H9 (cell line): ENCODE data around the gene YBX1. TPM values are rescaled to one million over a fixed set of nuclear protein-coding genes. Genes with fewer than 3 reads are reported as not detected.

Experiments used
- DNase-seq: peaks from one replicate; pipeline ENCODE4 v3.0.0-alpha.2; 2017
- H2AFZ ChIP-seq: one replicate; pipeline ENCODE4 v1.6.1; 2013; ENCODE audit warnings: mild to moderate bottlenecking, low read length, control low read depth, moderate library complexity
- H2AK5ac ChIP-seq: 2 replicates; pipeline ENCODE4 v1.6.1; 2013; ENCODE audit warnings: low read length, control low read depth, mixed read lengths; ENCODE audit not compliant: insufficient read length
- H2BK120ac ChIP-seq: one replicate; pipeline ENCODE4 v1.6.1; 2013; ENCODE audit warnings: low read depth, mild to moderate bottlenecking, low read length, control low read depth, inconsistent platforms; ENCODE audit not compliant: poor library complexity, severe bottlenecking
- H2BK12ac ChIP-seq: 2 replicates; pipeline ENCODE4 v1.6.1; 2013; ENCODE audit warnings: low read length, control low read depth, mixed read lengths, low read depth; ENCODE audit not compliant: insufficient read length
- H2BK15ac ChIP-seq: 2 replicates; pipeline ENCODE4 v1.6.1; 2013; ENCODE audit warnings: low read depth, low read length, control low read depth
- H2BK20ac ChIP-seq: one replicate; pipeline ENCODE4 v1.6.1; 2013; ENCODE audit warnings: low read depth, mild to moderate bottlenecking, low read length, control low read depth, inconsistent platforms; ENCODE audit not compliant: poor library complexity, severe bottlenecking
- H2BK5ac ChIP-seq: 2 replicates; pipeline ENCODE4 v1.6.1; 2013; ENCODE audit warnings: low read length, control low read depth, mixed read lengths; ENCODE audit not compliant: insufficient read length
- H3K14ac ChIP-seq: 2 replicates; pipeline ENCODE4 v1.6.1; 2013; ENCODE audit warnings: low read length, control low read depth; ENCODE audit not compliant: insufficient read depth
- H3K18ac ChIP-seq: 2 replicates; pipeline ENCODE4 v1.6.1; 2013; ENCODE audit warnings: low read depth, mild to moderate bottlenecking, mixed read lengths, low read length, control low read depth; ENCODE audit not compliant: insufficient read length
- H3K23ac ChIP-seq: 2 replicates; pipeline ENCODE4 v1.6.1; 2013; ENCODE audit warnings: low read length, control low read depth, mixed read lengths, low read depth; ENCODE audit not compliant: insufficient read length
- H3K23me2 ChIP-seq: 2 replicates; pipeline ENCODE4 v1.6.1; 2013; ENCODE audit warnings: low read depth, mild to moderate bottlenecking, mixed read lengths, low read length, control low read depth; ENCODE audit not compliant: insufficient read length, poor library complexity, severe bottlenecking
- H3K27ac ChIP-seq: 2 replicates; pipeline ENCODE4 v1.5.1; 2013; ENCODE audit warnings: low read length, control low read depth, mixed read lengths, low read depth; ENCODE audit not compliant: insufficient read length
- H3K27me3 ChIP-seq: 2 replicates; pipeline ENCODE4 v1.6.1; 2013; ENCODE audit warnings: low read length, control low read depth, inconsistent platforms; ENCODE audit not compliant: insufficient read depth
- H3K4ac ChIP-seq: 2 replicates; pipeline ENCODE4 v1.6.1; 2013; ENCODE audit warnings: low read depth, mild to moderate bottlenecking, control low read depth, inconsistent platforms, low read length, moderate library complexity
- H3K4me1 ChIP-seq: 2 replicates; pipeline ENCODE4 v1.6.1; 2013; ENCODE audit warnings: low read length, control low read depth, inconsistent platforms; ENCODE audit not compliant: insufficient read depth
- H3K4me2 ChIP-seq: 2 replicates; pipeline ENCODE4 v1.6.1; 2013; ENCODE audit warnings: low read length, control low read depth, mixed read lengths; ENCODE audit not compliant: insufficient read length, insufficient read depth
- H3K56ac ChIP-seq: 2 replicates; pipeline ENCODE4 v1.6.1; 2013; ENCODE audit warnings: low read depth, mild to moderate bottlenecking, mixed read lengths, low read length, control low read depth; ENCODE audit not compliant: insufficient read length
- H3K79me1 ChIP-seq: 2 replicates; pipeline ENCODE4 v1.6.1; 2013; ENCODE audit warnings: low read depth, mild to moderate bottlenecking, moderate library complexity, low read length, control low read depth, inconsistent platforms; ENCODE audit not compliant: insufficient read depth, poor library complexity, severe bottlenecking
- H3K79me2 ChIP-seq: 2 replicates; pipeline ENCODE4 v1.6.1; 2013; ENCODE audit warnings: low read length, control low read depth, inconsistent platforms; ENCODE audit not compliant: insufficient read depth
- H3K9ac ChIP-seq: 2 replicates; pipeline ENCODE4 v1.6.1; 2013; ENCODE audit warnings: low read length, control low read depth, mixed read lengths; ENCODE audit not compliant: insufficient read length; ENCODE audit errors: extremely low read depth
- H3K9me3 ChIP-seq: one replicate; pipeline ENCODE4 v1.6.1; 2013; ENCODE audit warnings: low read depth, low read length, inconsistent platforms; ENCODE audit not compliant: control insufficient read depth
- H3T11ph ChIP-seq: one replicate; pipeline ENCODE4 v1.6.1; 2013; ENCODE audit warnings: mild to moderate bottlenecking, low read length, control low read depth, inconsistent platforms
- H4K20me1 ChIP-seq: one replicate; pipeline ENCODE4 v1.6.1; 2013; ENCODE audit not compliant: control insufficient read depth, insufficient read length, insufficient read depth
- H4K5ac ChIP-seq: 2 replicates; pipeline ENCODE4 v1.6.1; 2013; ENCODE audit warnings: low read depth, mild to moderate bottlenecking, mixed read lengths, low read length, control low read depth; ENCODE audit not compliant: insufficient read length
- H4K8ac ChIP-seq: replicated peaks from 2 replicates; pipeline ENCODE4 v1.6.1; 2013; ENCODE audit warnings: low read length, control low read depth, mixed read lengths, low read depth; ENCODE audit not compliant: insufficient read length
- H4K91ac ChIP-seq: 2 replicates; pipeline ENCODE4 v1.6.1; 2013; ENCODE audit warnings: low read depth, mild to moderate bottlenecking, moderate library complexity, mixed read lengths, low read length, control low read depth; ENCODE audit not compliant: insufficient read length
- H3K27ac Mint-ChIP-seq, 3 experiments: 2 replicates in 2 of 3; 3 replicates in 1 of 3; pipeline ENCODE4 v1.8.0; 2020 to 2021; ENCODE audit warnings: mixed read lengths in 3 of 3, mild to moderate bottlenecking in 1 of 3, moderate library complexity in 1 of 3
- H3K27me3 Mint-ChIP-seq: 2 replicates; pipeline ENCODE4 v1.8.0; 2021; ENCODE audit warnings: low read depth, mild to moderate bottlenecking, moderate library complexity, mixed read lengths
- H3K36me3 Mint-ChIP-seq, 3 experiments: 2 replicates in 2 of 3; 3 replicates in 1 of 3; pipeline ENCODE4 v1.8.0; 2020 to 2021; ENCODE audit warnings: low read depth in 3 of 3, mixed read lengths in 3 of 3; ENCODE audit not compliant: insufficient read depth in 1 of 3
- H3K4me1 Mint-ChIP-seq, 2 experiments: 2 replicates each; pipeline ENCODE4 v1.8.0; 2020; ENCODE audit warnings: mixed read lengths in 2 of 2
- H3K4me3 Mint-ChIP-seq, 2 experiments: 2 replicates in 1 of 2; 3 replicates in 1 of 2; pipeline ENCODE4 v1.8.0; 2020 to 2021; ENCODE audit warnings: mild to moderate bottlenecking in 2 of 2, mixed read lengths in 2 of 2, moderate library complexity in 1 of 2
- H3K9me3 Mint-ChIP-seq, 2 experiments: 2 replicates in 1 of 2; 3 replicates in 1 of 2; pipeline ENCODE4 v1.8.0; 2020; ENCODE audit warnings: mild to moderate bottlenecking in 2 of 2, mixed read lengths in 2 of 2, moderate library complexity in 1 of 2
- WGBS: extraction: QIAGEN DNeasy Blood & Tissue Kit; methylation state at CpG from one replicate; pipeline ENCODE4 v1.1.7; 2013; ENCODE audit warnings: missing lambda C conversion rate, low lambda C conversion rate, mixed read lengths; ENCODE audit not compliant: insufficient read length; ENCODE audit errors: extremely low coverage; 5-methylcytosine and 5-hydroxymethylcytosine counted together
- total RNA-seq: library from RNA; stranded (reverse); gene quantifications from 2 replicates; pipeline ENCODE4 v1.2.1, GENCODE V29; 2021
- TF ChIP-seq, protein P1 (sequence below): fragments of 200-600 bp; sonication (generic); conservative IDR thresholded peaks from 3 replicates; pipeline ENCODE4 v1.8.0; 2021; ENCODE audit warnings: antibody characterized with exemption, mild to moderate bottlenecking

YBX1 gene
- total RNA-seq, 1 experiment from 2014 or later = 1,019 TPM

DNA sequence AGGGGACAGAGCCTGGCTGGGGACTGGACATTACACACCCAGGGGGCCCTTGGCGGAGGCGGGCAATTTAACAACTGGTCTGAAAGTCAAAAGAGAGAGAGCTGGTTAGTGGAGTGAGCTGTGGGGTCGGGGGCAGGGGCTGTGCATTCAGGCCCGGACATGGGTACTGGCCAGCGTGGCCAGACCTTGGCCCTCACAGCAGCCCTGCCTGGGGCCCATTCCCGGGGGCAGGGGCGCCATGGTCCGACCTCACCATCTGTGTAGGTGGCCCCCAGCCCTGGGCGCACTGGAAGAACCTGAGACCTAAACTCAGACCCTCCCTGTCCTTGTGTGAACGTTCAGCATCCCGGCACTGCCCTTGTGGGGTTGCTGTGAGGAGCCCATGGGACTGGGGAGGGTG is 52.8 kb downstream of the YBX1 start:
- Histone ChIP-seq H2BK15ac (no peak overlapping the region), H3K56ac (no peak overlapping the region), H2AK5ac (no peak overlapping the region), H3T11ph (no peak overlapping the region), H4K5ac (no peak overlapping the region), H3K27ac (no peak overlapping the region), H3K23ac (no peak overlapping the region), H3K4ac (no peak overlapping the region), H3K18ac (no peak overlapping the region), H3K79me2 (no peaks in the 10 kb centered on the region), H4K91ac (no peak overlapping the region), H2AFZ (no peak overlapping the region), H2BK5ac (no peak overlapping the region), H3K79me1 (no peaks in the 10 kb centered on the region), H4K8ac (no peak overlapping the region), H2BK12ac (no peak overlapping the region), H3K9me3 (no peaks in the 10 kb centered on the region), H4K20me1 (no peaks in the 10 kb centered on the region), H3K4me2 (no peak overlapping the region), H3K14ac (no peak overlapping the region), H3K23me2 (no peaks in the 10 kb centered on the region), H3K4me1 (no peaks in the 10 kb centered on the region; the same call in 1 of the 2 replicates), H3K9ac (no peak overlapping the region), H2BK20ac (no peak overlapping the region), H3K27me3 (no peaks in the 10 kb centered on the region), H2BK120ac (no peak overlapping the region)
- Mint-ChIP-seq H3K36me3 (peaks cover 0 to 3% (median 0%) of the 10 kb centered on the region in 3 experiments; a peak in 2 of 7 replicates), H3K27me3 (no peaks in the 10 kb centered on the region; the same call in 1 of the 2 replicates), H3K4me3 (no peak overlapping the region; a peak in 1 of 5 replicates), H3K4me1 (peaks cover 22 to 41% of the 10 kb centered on the region in 2 experiments), H3K27ac (no peak overlapping the region), H3K9me3 (no peaks in the 10 kb centered on the region)
- no peak for DNase-seq
- TF ChIP-seq, protein P1, sequence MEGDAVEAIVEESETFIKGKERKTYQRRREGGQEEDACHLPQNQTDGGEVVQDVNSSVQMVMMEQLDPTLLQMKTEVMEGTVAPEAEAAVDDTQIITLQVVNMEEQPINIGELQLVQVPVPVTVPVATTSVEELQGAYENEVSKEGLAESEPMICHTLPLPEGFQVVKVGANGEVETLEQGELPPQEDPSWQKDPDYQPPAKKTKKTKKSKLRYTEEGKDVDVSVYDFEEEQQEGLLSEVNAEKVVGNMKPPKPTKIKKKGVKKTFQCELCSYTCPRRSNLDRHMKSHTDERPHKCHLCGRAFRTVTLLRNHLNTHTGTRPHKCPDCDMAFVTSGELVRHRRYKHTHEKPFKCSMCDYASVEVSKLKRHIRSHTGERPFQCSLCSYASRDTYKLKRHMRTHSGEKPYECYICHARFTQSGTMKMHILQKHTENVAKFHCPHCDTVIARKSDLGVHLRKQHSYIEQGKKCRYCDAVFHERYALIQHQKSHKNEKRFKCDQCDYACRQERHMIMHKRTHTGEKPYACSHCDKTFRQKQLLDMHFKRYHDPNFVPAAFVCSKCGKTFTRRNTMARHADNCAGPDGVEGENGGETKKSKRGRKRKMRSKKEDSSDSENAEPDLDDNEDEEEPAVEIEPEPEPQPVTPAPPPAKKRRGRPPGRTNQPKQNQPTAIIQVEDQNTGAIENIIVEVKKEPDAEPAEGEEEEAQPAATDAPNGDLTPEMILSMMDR = no peak
- no CpG with 5 or more reads among the region's 11 CpGs for WGBS
